Measurements from ENCODE around the gene ULK4. TPM values are rescaled to one million over a fixed set of nuclear protein-coding genes. Genes with fewer than 3 reads are reported as not detected.
A peak's percentile ranks its signal among the peaks of the same experiment; 100 is the strongest.

ULK4 gene
- total and polyA plus RNA-seq, 2 donors (not counting 1 experiment from before 2014, with no cell fraction given), result 9.1 to 9.7 TPM

DNA sequence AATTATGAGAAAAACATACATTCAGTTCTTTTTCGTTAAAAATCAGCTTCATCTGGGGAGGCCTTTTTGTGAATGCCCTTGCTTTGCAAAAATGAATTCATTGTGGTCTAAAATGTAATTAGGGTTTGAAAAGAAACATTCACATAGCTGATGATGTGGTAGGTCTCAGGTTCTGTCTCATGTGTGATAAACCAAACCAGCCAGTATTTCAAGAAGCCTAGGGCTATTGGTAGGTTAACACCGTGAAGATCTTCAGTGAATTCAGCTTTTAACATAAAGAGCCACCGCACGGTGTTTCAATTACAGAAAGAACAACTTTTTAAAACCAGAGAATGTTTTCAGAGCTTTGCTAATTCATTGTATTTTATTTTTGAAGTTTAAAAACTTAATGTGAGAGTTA, 720.7 kb downstream of the ULK4 start:
- Histone ChIP-seq H3K27ac (ENCODE audit: insufficient read depth, low read length) (no peak overlapping the region), H3K9me3 (ENCODE audit: control insufficient read depth, insufficient read depth, low read depth, low read length) (no peaks in the 10 kb centered on the region), H3K79me2 (ENCODE audit: control insufficient read depth, insufficient read depth, low read length) (no peaks in the 10 kb centered on the region), H2AFZ (ENCODE audit: low read length) (no peak overlapping the region), H3K4me2 (ENCODE audit: extremely low read depth, insufficient read depth, low read length) (no peak overlapping the region), H3K4me1 (ENCODE audit: control insufficient read depth, extremely low read depth, insufficient read depth, low read length) (no peaks in the 10 kb centered on the region), H3K9ac (ENCODE audit: insufficient read depth, low read length) (no peak overlapping the region), H3K4me3 (replicated peaks in 1 of 4; ENCODE audit: control extremely low read depth in 1 of 4, insufficient read depth in 1 of 4, low read depth in 3 of 4, low read length in 4 of 4) (no peak overlapping the region), H4K20me1 (ENCODE audit: control insufficient read depth, extremely low read depth, insufficient read depth, low read length) (no peaks in the 10 kb centered on the region), H3K27me3 (ENCODE audit: control insufficient read depth, insufficient read depth, low read length) (no peaks in the 10 kb centered on the region), H3K36me3 (ENCODE audit: control insufficient read depth, insufficient read depth, low read length) (peaks cover 6% of the 10 kb centered on the region)
- TF ChIP-seq, protein P1, sequence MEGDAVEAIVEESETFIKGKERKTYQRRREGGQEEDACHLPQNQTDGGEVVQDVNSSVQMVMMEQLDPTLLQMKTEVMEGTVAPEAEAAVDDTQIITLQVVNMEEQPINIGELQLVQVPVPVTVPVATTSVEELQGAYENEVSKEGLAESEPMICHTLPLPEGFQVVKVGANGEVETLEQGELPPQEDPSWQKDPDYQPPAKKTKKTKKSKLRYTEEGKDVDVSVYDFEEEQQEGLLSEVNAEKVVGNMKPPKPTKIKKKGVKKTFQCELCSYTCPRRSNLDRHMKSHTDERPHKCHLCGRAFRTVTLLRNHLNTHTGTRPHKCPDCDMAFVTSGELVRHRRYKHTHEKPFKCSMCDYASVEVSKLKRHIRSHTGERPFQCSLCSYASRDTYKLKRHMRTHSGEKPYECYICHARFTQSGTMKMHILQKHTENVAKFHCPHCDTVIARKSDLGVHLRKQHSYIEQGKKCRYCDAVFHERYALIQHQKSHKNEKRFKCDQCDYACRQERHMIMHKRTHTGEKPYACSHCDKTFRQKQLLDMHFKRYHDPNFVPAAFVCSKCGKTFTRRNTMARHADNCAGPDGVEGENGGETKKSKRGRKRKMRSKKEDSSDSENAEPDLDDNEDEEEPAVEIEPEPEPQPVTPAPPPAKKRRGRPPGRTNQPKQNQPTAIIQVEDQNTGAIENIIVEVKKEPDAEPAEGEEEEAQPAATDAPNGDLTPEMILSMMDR (conservative IDR thresholded peaks at IDR 0.05 in 1 of 2, IDR thresholded peaks at IDR 0.05 in 1 of 2; ENCODE audit: low read depth in 1 of 2, low read length in 2 of 2), result no peak
- TF ChIP-seq EZH2 (IDR thresholded peaks at IDR 0.05; ENCODE audit: low read length, missing control alignments), result no peak
- no peak for DNase-seq (ENCODE audit: low read depth in 2 of 2)

- peak in 1 of 2 donors; percentile 60 for DNase-seq (ENCODE audit: low read depth in 2 of 2)
- no peaks in the 10 kb centered on the region for H4K20me1 ChIP-seq (ENCODE audit: control insufficient read depth, extremely low read depth, insufficient read depth, low read length)
- no peaks in the 10 kb centered on the region for H3K79me2 ChIP-seq (ENCODE audit: control insufficient read depth, insufficient read depth, low read length)
- no peaks in the 10 kb centered on the region for H3K4me1 ChIP-seq (ENCODE audit: control insufficient read depth, extremely low read depth, insufficient read depth, low read length)
- no peak overlapping the region for H3K9ac ChIP-seq (ENCODE audit: insufficient read depth, low read length)
- H3K9me3 ChIP-seq (ENCODE audit: control insufficient read depth, insufficient read depth, low read depth, low read length), result no peaks in the 10 kb centered on the region
- H3K4me2 ChIP-seq (ENCODE audit: extremely low read depth, insufficient read depth, low read length), result no peak overlapping the region
- H3K27me3 ChIP-seq (ENCODE audit: control insufficient read depth, insufficient read depth, low read length), result no peaks in the 10 kb centered on the region
- no peak overlapping the region for H3K4me3 ChIP-seq (replicated peaks in 1 of 4; ENCODE audit: control extremely low read depth in 1 of 4, insufficient read depth in 1 of 4, low read depth in 3 of 4, low read length in 4 of 4)
- no peak overlapping the region for H3K27ac ChIP-seq (ENCODE audit: insufficient read depth, low read length)
- TF ChIP-seq, protein P1 (conservative IDR thresholded peaks at IDR 0.05 in 1 of 2, IDR thresholded peaks at IDR 0.05 in 1 of 2; ENCODE audit: low read depth in 1 of 2, low read length in 2 of 2), result no peak
- TF ChIP-seq EZH2 (IDR thresholded peaks at IDR 0.05; ENCODE audit: low read length, missing control alignments), result no peak
- H2AFZ ChIP-seq (ENCODE audit: low read length), result no peak overlapping the region
- H3K36me3 ChIP-seq (ENCODE audit: control insufficient read depth, insufficient read depth, low read length), result peaks cover 8% of the 10 kb centered on the region
Measured at GRCh38 chr3:41239587-41239986, 722.3 kb downstream of the ULK4 start.

DNA sequence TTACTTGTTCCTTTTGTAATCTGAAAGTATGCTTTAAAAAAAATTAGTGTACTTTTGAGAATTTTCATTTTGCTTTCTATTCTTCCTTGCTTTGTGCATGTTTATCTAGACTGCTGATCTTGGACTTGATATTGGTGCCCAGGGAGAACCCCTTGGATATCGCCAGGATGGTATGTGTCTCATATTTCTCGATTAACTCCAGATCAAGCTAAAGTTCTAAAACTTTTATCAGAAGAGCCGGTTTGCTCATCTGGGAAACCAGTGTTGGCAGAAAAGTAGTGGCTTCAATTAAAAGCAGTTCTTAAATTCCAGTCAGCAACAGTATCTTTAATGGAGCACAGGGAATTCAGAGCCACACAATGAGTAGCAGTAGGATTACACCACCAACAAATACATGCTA, 724.0 kb downstream of the ULK4 start:
- Histone ChIP-seq H2AFZ (ENCODE audit: low read length) (no peak overlapping the region), H4K20me1 (ENCODE audit: control insufficient read depth, extremely low read depth, insufficient read depth, low read length) (no peaks in the 10 kb centered on the region), H3K79me2 (ENCODE audit: control insufficient read depth, insufficient read depth, low read length) (no peaks in the 10 kb centered on the region), H3K36me3 (ENCODE audit: control insufficient read depth, insufficient read depth, low read length) (peaks cover 11% of the 10 kb centered on the region), H3K9me3 (ENCODE audit: control insufficient read depth, insufficient read depth, low read depth, low read length) (no peaks in the 10 kb centered on the region), H3K27ac (ENCODE audit: insufficient read depth, low read length) (no peak overlapping the region), H3K9ac (ENCODE audit: insufficient read depth, low read length) (no peak overlapping the region), H3K4me1 (ENCODE audit: control insufficient read depth, extremely low read depth, insufficient read depth, low read length) (no peaks in the 10 kb centered on the region), H3K27me3 (ENCODE audit: control insufficient read depth, insufficient read depth, low read length) (no peaks in the 10 kb centered on the region), H3K4me2 (ENCODE audit: extremely low read depth, insufficient read depth, low read length) (no peak overlapping the region), H3K4me3 (replicated peaks in 1 of 4; ENCODE audit: control extremely low read depth in 1 of 4, insufficient read depth in 1 of 4, low read depth in 3 of 4, low read length in 4 of 4) (no peak overlapping the region)
- DNase-seq (ENCODE audit: low read depth in 2 of 2), result no peak
- TF ChIP-seq, protein P1 (conservative IDR thresholded peaks at IDR 0.05 in 1 of 2, IDR thresholded peaks at IDR 0.05 in 1 of 2; ENCODE audit: low read depth in 1 of 2, low read length in 2 of 2), result no peak
- TF ChIP-seq EZH2 (IDR thresholded peaks at IDR 0.05; ENCODE audit: low read length, missing control alignments), result no peak
